Measurements from ENCODE around the gene DPY19L1. TPM values are rescaled to one million over a fixed set of nuclear protein-coding genes. Genes with fewer than 3 reads are reported as not detected.
"Not testable (repeated sequence)": the region's sequence is repeated elsewhere in the genome, so short reads cannot be mapped to it uniquely, and the experiment has no call there.

Gene DPY19L1
- total RNA-seq (2014; rRNA removed; shearing (Covaris generic); ENCODE audit: low replicate concordance) = 13.3 and 22.2 TPM in 2 replicates

GRCh38 chr7:35037211-35037525 is at the start of gene DPY19L1:
TSS of gene DPY19L1 (minus strand) at chr7:35037485. CDS start at chr7:35037394, 91 bp downstream.
- no peak for DNase-seq

GRCh38 chr7:35079517-35079916 is 42.2 kb upstream of the DPY19L1 start:
- DNase-seq, H3K4me3 ChIP-seq, H3K36me3 ChIP-seq, H3K9me3 ChIP-seq, H3K27me3 ChIP-seq: not testable (repeated sequence)

More at GRCh38 chr7:35037211-35037525, at the start of gene DPY19L1:
- H3K27me3 ChIP-seq = no peaks in the 10 kb centered on the region
- no peaks in the 10 kb centered on the region for H3K9me3 ChIP-seq
- peak within 1 kb of the TSS; percentile 89 for H3K4me3 ChIP-seq
- H3K36me3 ChIP-seq = no peaks in the 10 kb centered on the region

- DNase-seq, H3K27me3 ChIP-seq, H3K36me3 ChIP-seq, H3K4me3 ChIP-seq, H3K9me3 ChIP-seq: not testable (repeated sequence)
These were observed 36.7 kb upstream of the DPY19L1 start for GRCh38 chr7:35074008-35074407.

GRCh38 chr7:35072950-35073827 is 35.9 kb upstream of the DPY19L1 start:
- not testable (repeated sequence) for H3K36me3 ChIP-seq, H3K27me3 ChIP-seq, H3K4me3 ChIP-seq, H3K9me3 ChIP-seq
- peak; percentile 22 for DNase-seq

GRCh38 chr7:35069084-35069483 is 31.8 kb upstream of the DPY19L1 start:
- not testable (repeated sequence) for H3K27me3 ChIP-seq, H3K9me3 ChIP-seq, H3K4me3 ChIP-seq, H3K36me3 ChIP-seq, DNase-seq

- H3K9me3 ChIP-seq, H3K36me3 ChIP-seq, H3K27me3 ChIP-seq, DNase-seq, H3K4me3 ChIP-seq: not testable (repeated sequence)
These were observed 28.1 kb upstream of the DPY19L1 start for GRCh38 chr7:35065382-35065781.

GRCh38 chr7:35058571-35058970 is 21.3 kb upstream of the DPY19L1 start:
- not testable (repeated sequence) for H3K27me3 ChIP-seq, H3K9me3 ChIP-seq, H3K4me3 ChIP-seq, DNase-seq, H3K36me3 ChIP-seq

GRCh38 chr7:35057505-35058451 is 20.5 kb upstream of the DPY19L1 start:
- not testable (repeated sequence) for H3K36me3 ChIP-seq, DNase-seq, H3K27me3 ChIP-seq, H3K4me3 ChIP-seq, H3K9me3 ChIP-seq

- H3K9me3 ChIP-seq, DNase-seq, H3K27me3 ChIP-seq, H3K36me3 ChIP-seq, H3K4me3 ChIP-seq: not testable (repeated sequence)
These were observed 18.4 kb upstream of the DPY19L1 start for GRCh38 chr7:35055733-35056132.

- H3K27me3 ChIP-seq, H3K9me3 ChIP-seq, H3K4me3 ChIP-seq, H3K36me3 ChIP-seq: not testable (repeated sequence)
- peak; percentile 13 for DNase-seq
These were observed 16.3 kb upstream of the DPY19L1 start for GRCh38 chr7:35053488-35054175.

- not testable (repeated sequence) for H3K36me3 ChIP-seq, H3K4me3 ChIP-seq, H3K9me3 ChIP-seq, DNase-seq, H3K27me3 ChIP-seq
These were observed 11.1 kb upstream of the DPY19L1 start for GRCh38 chr7:35048390-35048789.

- not testable (repeated sequence) for H3K36me3 ChIP-seq, DNase-seq, H3K27me3 ChIP-seq, H3K4me3 ChIP-seq, H3K9me3 ChIP-seq
These were observed 10.6 kb upstream of the DPY19L1 start for GRCh38 chr7:35047912-35048305.

- not testable (repeated sequence) for H3K27me3 ChIP-seq, H3K4me3 ChIP-seq, H3K9me3 ChIP-seq, H3K36me3 ChIP-seq, DNase-seq
These were observed 10.1 kb upstream of the DPY19L1 start for GRCh38 chr7:35047263-35047911.

GRCh38 chr7:35043301-35043700 is 6.0 kb upstream of the DPY19L1 start:
- not testable (repeated sequence) for H3K9me3 ChIP-seq, H3K36me3 ChIP-seq, DNase-seq, H3K4me3 ChIP-seq, H3K27me3 ChIP-seq

GRCh38 chr7:35040906-35041305 is 3.6 kb upstream of the DPY19L1 start:
- H3K36me3 ChIP-seq = no peaks in the 10 kb centered on the region
- no peak overlapping the region for H3K4me3 ChIP-seq
- no peaks in the 10 kb centered on the region for H3K27me3 ChIP-seq
- no peak for DNase-seq
- H3K9me3 ChIP-seq = no peaks in the 10 kb centered on the region

- H3K9me3 ChIP-seq = no peaks in the 10 kb centered on the region
- H3K4me3 ChIP-seq = no peak overlapping the region
- no peaks in the 10 kb centered on the region for H3K36me3 ChIP-seq
- no peaks in the 10 kb centered on the region for H3K27me3 ChIP-seq
- no peak for DNase-seq
These were observed 2.1 kb upstream of the DPY19L1 start for GRCh38 chr7:35039343-35039742.

All from MG63 (cell line).